ENCODE results near the gene ABI3BP.

- TF ChIP-seq CTCF (IDR thresholded peaks at IDR 0.05) (no peak), ESRRA (CRISPR knock-in tag; IDR thresholded peaks at IDR 0.05; ENCODE audit: borderline replicate concordance) (no peak), FOXP1 (CRISPR knock-in tag; IDR thresholded peaks at IDR 0.05; ENCODE audit: borderline replicate concordance) (no peak), CREB1 (CRISPR knock-in tag; IDR thresholded peaks at IDR 0.05) (no peak), IRF1 (CRISPR knock-in tag; IDR thresholded peaks at IDR 0.05) (no peak)
These were observed 5.1 kb downstream of the ABI3BP start for GRCh38 chr3:100988080-100988479.
